ENCODE measurements around the gene BMF.

GRCh38 chr15:40038638-40039543 is 69.8 kb downstream of the BMF start, which contains the start of gene SRP14:
- TF ChIP-seq, protein P1, sequence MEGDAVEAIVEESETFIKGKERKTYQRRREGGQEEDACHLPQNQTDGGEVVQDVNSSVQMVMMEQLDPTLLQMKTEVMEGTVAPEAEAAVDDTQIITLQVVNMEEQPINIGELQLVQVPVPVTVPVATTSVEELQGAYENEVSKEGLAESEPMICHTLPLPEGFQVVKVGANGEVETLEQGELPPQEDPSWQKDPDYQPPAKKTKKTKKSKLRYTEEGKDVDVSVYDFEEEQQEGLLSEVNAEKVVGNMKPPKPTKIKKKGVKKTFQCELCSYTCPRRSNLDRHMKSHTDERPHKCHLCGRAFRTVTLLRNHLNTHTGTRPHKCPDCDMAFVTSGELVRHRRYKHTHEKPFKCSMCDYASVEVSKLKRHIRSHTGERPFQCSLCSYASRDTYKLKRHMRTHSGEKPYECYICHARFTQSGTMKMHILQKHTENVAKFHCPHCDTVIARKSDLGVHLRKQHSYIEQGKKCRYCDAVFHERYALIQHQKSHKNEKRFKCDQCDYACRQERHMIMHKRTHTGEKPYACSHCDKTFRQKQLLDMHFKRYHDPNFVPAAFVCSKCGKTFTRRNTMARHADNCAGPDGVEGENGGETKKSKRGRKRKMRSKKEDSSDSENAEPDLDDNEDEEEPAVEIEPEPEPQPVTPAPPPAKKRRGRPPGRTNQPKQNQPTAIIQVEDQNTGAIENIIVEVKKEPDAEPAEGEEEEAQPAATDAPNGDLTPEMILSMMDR (IDR thresholded peaks at IDR 0.05; ENCODE audit: poor library complexity), result peak; percentile 4
- TF ChIP-seq EZH2 (IDR thresholded peaks at IDR 0.05; ENCODE audit: borderline replicate concordance), result no peak

Data from hepatocyte (in vitro differentiated cells).